Measurements from ENCODE around the gene SLC22A12.

The SLC22A12 gene

GRCh38 chr11:64607381-64607985 is 16.5 kb downstream of the SLC22A12 start:
- Histone ChIP-seq H3K36me3 (ENCODE audit: control insufficient read depth, insufficient read depth, low read length, severe bottlenecking) (no peaks in the 10 kb centered on the region), H3K4me3 (ENCODE audit: low read length) (no peak overlapping the region), H3K27me3 (replicated peaks; ENCODE audit: control insufficient read depth, insufficient read depth, low read length) (peaks cover 27% of the 10 kb centered on the region), H3K4me1 (ENCODE audit: control insufficient read depth, insufficient read depth, low read length) (peaks cover 2% of the 10 kb centered on the region), H3K9me3 (ENCODE audit: control insufficient read depth, low read length) (no peaks in the 10 kb centered on the region), H3K9ac (ENCODE audit: low read length) (no peak overlapping the region)
- no peak for DNase-seq (ENCODE audit: low read depth)

DNA sequence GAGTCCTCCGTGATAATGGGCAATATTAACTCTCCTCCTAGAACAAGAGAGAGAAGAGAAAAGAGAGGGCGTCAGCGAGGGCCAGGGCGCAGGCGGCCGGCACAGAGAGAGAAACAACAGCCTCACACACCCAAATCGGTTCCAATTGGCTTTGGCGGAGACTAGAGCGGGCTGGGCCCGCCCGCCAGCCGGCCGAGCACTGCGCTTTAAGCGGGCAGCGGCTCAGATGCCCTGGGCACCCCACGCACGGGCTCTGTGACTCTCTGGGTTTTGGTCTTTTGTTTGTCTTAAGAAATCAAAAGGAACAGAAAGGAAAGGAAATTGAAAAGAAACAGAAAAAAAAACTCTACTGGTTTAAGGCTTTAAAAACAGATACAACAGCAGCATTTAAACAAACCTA is 17.0 kb downstream of the SLC22A12 start:
- no peaks in the 10 kb centered on the region for H3K36me3 ChIP-seq (ENCODE audit: control insufficient read depth, insufficient read depth, low read length, severe bottlenecking)
- H3K9ac ChIP-seq (ENCODE audit: low read length), result peak overlapping the region; percentile 11
- H3K4me3 ChIP-seq (ENCODE audit: low read length), result peak overlapping the region; percentile 50
- peaks cover 27% of the 10 kb centered on the region for H3K27me3 ChIP-seq (replicated peaks; ENCODE audit: control insufficient read depth, insufficient read depth, low read length)
- H3K9me3 ChIP-seq (ENCODE audit: control insufficient read depth, low read length), result no peaks in the 10 kb centered on the region
- DNase-seq (ENCODE audit: low read depth), result no peak
- peaks cover 2% of the 10 kb centered on the region for H3K4me1 ChIP-seq (ENCODE audit: control insufficient read depth, insufficient read depth, low read length)

DNA sequence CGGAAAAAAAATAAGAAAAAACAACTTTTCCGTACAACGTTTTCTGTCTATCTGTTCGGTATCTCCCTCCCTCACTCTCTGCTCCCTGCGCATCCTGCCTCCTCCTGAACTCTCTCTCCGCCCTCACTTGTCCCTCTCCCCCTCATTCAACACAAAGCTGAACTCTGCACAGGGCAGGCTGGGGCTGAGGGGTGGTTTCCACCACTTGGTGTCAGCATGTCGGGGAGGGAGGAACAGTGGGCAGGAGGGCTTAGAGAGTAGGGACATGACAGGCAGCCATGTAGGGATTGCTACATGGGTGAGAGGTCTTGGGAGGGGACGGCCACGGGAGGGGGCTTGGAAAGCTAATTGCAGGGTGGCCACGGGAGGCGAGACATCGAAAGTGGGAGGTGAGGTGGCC is 17.6 kb downstream of the SLC22A12 start:
- Histone ChIP-seq H3K4me3 (ENCODE audit: low read length) (peak overlapping the region; percentile 50), H3K36me3 (ENCODE audit: control insufficient read depth, insufficient read depth, low read length, severe bottlenecking) (no peaks in the 10 kb centered on the region), H3K9me3 (ENCODE audit: control insufficient read depth, low read length) (no peaks in the 10 kb centered on the region), H3K27me3 (replicated peaks; ENCODE audit: control insufficient read depth, insufficient read depth, low read length) (peaks cover 22% of the 10 kb centered on the region), H3K9ac (ENCODE audit: low read length) (peak overlapping the region; percentile 11), H3K4me1 (ENCODE audit: control insufficient read depth, insufficient read depth, low read length) (peaks cover 2% of the 10 kb centered on the region)
- no peak for DNase-seq (ENCODE audit: low read depth)

DNA sequence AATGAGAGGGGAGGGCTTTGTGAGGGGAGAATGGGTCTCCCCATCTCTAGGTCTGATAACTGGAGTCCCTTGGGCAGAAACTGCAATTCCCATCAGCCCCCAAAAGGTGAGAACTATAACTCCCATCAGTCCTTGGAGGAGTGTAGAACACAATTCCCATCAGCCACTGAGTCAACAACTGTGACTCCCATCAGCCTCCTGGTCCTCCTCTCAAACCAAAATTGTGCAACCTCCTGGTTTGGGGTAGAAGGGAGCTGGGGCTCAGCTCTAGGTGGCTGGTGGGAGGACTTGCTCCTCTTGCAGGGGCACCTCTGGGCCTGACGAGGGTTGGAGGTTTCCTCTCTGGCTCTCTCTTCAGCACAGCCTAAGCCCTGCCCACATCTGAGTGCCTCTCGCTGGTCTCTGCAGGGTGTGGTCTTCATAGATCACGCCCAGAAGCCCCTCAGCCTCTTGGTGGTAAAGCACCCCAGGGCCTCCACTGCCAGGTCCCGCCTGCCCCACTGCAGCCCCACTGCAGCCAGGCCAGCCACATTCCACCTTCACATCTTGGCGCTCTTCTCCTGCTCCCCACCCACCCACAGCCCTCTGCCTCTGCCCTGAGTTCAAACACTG is 18.5 kb downstream of the SLC22A12 start:
- Histone ChIP-seq H3K9ac (ENCODE audit: low read length) (no peak overlapping the region), H3K9me3 (ENCODE audit: control insufficient read depth, low read length) (no peaks in the 10 kb centered on the region), H3K4me3 (ENCODE audit: low read length) (no peak overlapping the region), H3K36me3 (ENCODE audit: control insufficient read depth, insufficient read depth, low read length, severe bottlenecking) (no peaks in the 10 kb centered on the region), H3K4me1 (ENCODE audit: control insufficient read depth, insufficient read depth, low read length) (peaks cover 2% of the 10 kb centered on the region), H3K27me3 (replicated peaks; ENCODE audit: control insufficient read depth, insufficient read depth, low read length) (peaks cover 13% of the 10 kb centered on the region)
- DNase-seq (ENCODE audit: low read depth), result no peak

- Histone ChIP-seq H3K4me1 (ENCODE audit: control insufficient read depth, insufficient read depth, low read length) (peaks cover 2% of the 10 kb centered on the region), H3K9ac (ENCODE audit: low read length) (no peak overlapping the region), H3K9me3 (ENCODE audit: control insufficient read depth, low read length) (no peaks in the 10 kb centered on the region), H3K36me3 (ENCODE audit: control insufficient read depth, insufficient read depth, low read length, severe bottlenecking) (no peaks in the 10 kb centered on the region), H3K27me3 (replicated peaks; ENCODE audit: control insufficient read depth, insufficient read depth, low read length) (peaks cover 6% of the 10 kb centered on the region), H3K4me3 (ENCODE audit: low read length) (no peak overlapping the region)
- DNase-seq (ENCODE audit: low read depth), result no peak
These were observed 19.6 kb downstream of the SLC22A12 start for GRCh38 chr11:64610596-64610995.

- Histone ChIP-seq H3K27me3 (replicated peaks; ENCODE audit: control insufficient read depth, insufficient read depth, low read length) (peaks cover 6% of the 10 kb centered on the region), H3K9ac (ENCODE audit: low read length) (no peak overlapping the region), H3K36me3 (ENCODE audit: control insufficient read depth, insufficient read depth, low read length, severe bottlenecking) (no peaks in the 10 kb centered on the region), H3K4me1 (ENCODE audit: control insufficient read depth, insufficient read depth, low read length) (peaks cover 2% of the 10 kb centered on the region), H3K9me3 (ENCODE audit: control insufficient read depth, low read length) (no peaks in the 10 kb centered on the region), H3K4me3 (ENCODE audit: low read length) (no peak overlapping the region)
- DNase-seq (ENCODE audit: low read depth), result no peak
These were observed 20.2 kb downstream of the SLC22A12 start for GRCh38 chr11:64611176-64611575.

GRCh38 chr11:64611869-64612646 is 21.0 kb downstream of the SLC22A12 start:
- Histone ChIP-seq H3K4me3 (ENCODE audit: low read length) (no peak overlapping the region), H3K4me1 (ENCODE audit: control insufficient read depth, insufficient read depth, low read length) (peaks cover 2% of the 10 kb centered on the region), H3K36me3 (ENCODE audit: control insufficient read depth, insufficient read depth, low read length, severe bottlenecking) (no peaks in the 10 kb centered on the region), H3K9ac (ENCODE audit: low read length) (no peak overlapping the region), H3K9me3 (ENCODE audit: control insufficient read depth, low read length) (no peaks in the 10 kb centered on the region), H3K27me3 (replicated peaks; ENCODE audit: control insufficient read depth, insufficient read depth, low read length) (peaks cover 6% of the 10 kb centered on the region)
- DNase-seq (ENCODE audit: low read depth), result no peak

GRCh38 chr11:64613648-64614047 is 22.6 kb downstream of the SLC22A12 start:
- Histone ChIP-seq H3K27me3 (replicated peaks; ENCODE audit: control insufficient read depth, insufficient read depth, low read length) (peaks cover 6% of the 10 kb centered on the region), H3K4me3 (ENCODE audit: low read length) (no peak overlapping the region), H3K9me3 (ENCODE audit: control insufficient read depth, low read length) (no peaks in the 10 kb centered on the region), H3K9ac (ENCODE audit: low read length) (no peak overlapping the region), H3K4me1 (ENCODE audit: control insufficient read depth, insufficient read depth, low read length) (no peaks in the 10 kb centered on the region), H3K36me3 (ENCODE audit: control insufficient read depth, insufficient read depth, low read length, severe bottlenecking) (no peaks in the 10 kb centered on the region)
- no peak for DNase-seq (ENCODE audit: low read depth)

DNA sequence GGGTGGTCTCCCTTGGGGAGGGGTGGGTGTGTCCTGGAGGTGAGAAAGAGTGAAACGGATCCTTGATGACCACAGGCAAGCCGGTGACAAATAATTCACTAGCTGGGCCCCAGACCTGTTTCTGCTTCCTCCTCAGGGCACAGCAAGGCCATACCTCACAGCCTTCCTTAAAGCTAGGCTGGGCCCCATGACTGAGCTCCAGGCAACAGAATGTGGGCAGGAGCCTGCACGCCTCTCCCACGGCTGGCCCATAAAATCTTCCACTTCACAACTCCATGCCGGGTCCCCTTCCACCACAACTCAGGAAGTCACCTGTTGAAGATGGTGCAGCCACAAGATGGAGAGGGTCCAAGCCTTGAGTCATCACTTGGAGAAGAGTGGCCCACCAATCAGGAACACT is 23.9 kb downstream of the SLC22A12 start:
- H3K36me3 ChIP-seq (ENCODE audit: control insufficient read depth, insufficient read depth, low read length, severe bottlenecking), result no peaks in the 10 kb centered on the region
- H3K27me3 ChIP-seq (replicated peaks; ENCODE audit: control insufficient read depth, insufficient read depth, low read length), result peaks cover 4% of the 10 kb centered on the region
- DNase-seq (ENCODE audit: low read depth), result no peak
- H3K9ac ChIP-seq (ENCODE audit: low read length), result no peak overlapping the region
- peaks cover under 1% of the 10 kb centered on the region for H3K4me1 ChIP-seq (ENCODE audit: control insufficient read depth, insufficient read depth, low read length)
- H3K9me3 ChIP-seq (ENCODE audit: control insufficient read depth, low read length), result no peaks in the 10 kb centered on the region
- H3K4me3 ChIP-seq (ENCODE audit: low read length), result no peak overlapping the region

GRCh38 chr11:64616817-64617216 is 25.8 kb downstream of the SLC22A12 start:
- H3K27me3 ChIP-seq (replicated peaks; ENCODE audit: control insufficient read depth, insufficient read depth, low read length), result no peaks in the 10 kb centered on the region
- no peak for DNase-seq (ENCODE audit: low read depth)
- peaks cover 6% of the 10 kb centered on the region for H3K4me1 ChIP-seq (ENCODE audit: control insufficient read depth, insufficient read depth, low read length)
- H3K4me3 ChIP-seq (ENCODE audit: low read length), result no peak overlapping the region
- H3K9me3 ChIP-seq (ENCODE audit: control insufficient read depth, low read length), result no peaks in the 10 kb centered on the region
- H3K9ac ChIP-seq (ENCODE audit: low read length), result no peak overlapping the region
- no peaks in the 10 kb centered on the region for H3K36me3 ChIP-seq (ENCODE audit: control insufficient read depth, insufficient read depth, low read length, severe bottlenecking)

GRCh38 chr11:64619196-64619595 is 28.2 kb downstream of the SLC22A12 start:
- Histone ChIP-seq H3K9ac (ENCODE audit: low read length) (no peak overlapping the region), H3K4me1 (ENCODE audit: control insufficient read depth, insufficient read depth, low read length) (peaks cover 6% of the 10 kb centered on the region), H3K36me3 (ENCODE audit: control insufficient read depth, insufficient read depth, low read length, severe bottlenecking) (no peaks in the 10 kb centered on the region), H3K9me3 (ENCODE audit: control insufficient read depth, low read length) (no peaks in the 10 kb centered on the region), H3K4me3 (ENCODE audit: low read length) (no peak overlapping the region), H3K27me3 (replicated peaks; ENCODE audit: control insufficient read depth, insufficient read depth, low read length) (no peaks in the 10 kb centered on the region)
- DNase-seq (ENCODE audit: low read depth), result no peak

Measured in adipocyte (in vitro differentiated cells).